Activated T-cell treated with anti-CD3 and anti-CD28 coated beads, Interleukin-2, amount 50 U/mL, for 1 hour (primary cell): ENCODE measurements around the gene LONP2.
"Not testable (repeated sequence)": the region's sequence is repeated elsewhere in the genome, so short reads cannot be mapped to it uniquely, and the experiment has no call there.

ENCODE experiments used
- DNase-seq: peaks from one replicate; pipeline ENCODE4 v3.0.0-alpha.2; 2020

The LONP2 gene

DNA sequence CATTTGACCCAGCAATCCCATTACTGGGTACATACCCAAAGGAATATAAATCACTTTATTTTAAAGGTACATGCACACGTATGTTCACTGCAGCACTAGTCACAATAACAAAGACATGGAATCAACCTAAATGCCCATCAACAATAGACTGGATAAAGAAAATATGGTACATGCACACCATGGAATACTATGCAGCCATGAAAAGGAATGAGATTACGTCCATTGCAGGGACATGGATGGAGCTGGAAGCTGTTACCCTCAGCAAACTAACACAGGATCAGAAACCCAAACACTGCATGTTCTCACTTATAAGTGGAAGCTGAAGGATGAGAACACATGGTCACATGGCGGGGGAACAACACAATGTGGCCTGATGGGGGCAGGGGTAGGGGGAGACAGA, 4.0 kb upstream of the LONP2 start:
- DNase-seq, result not testable (repeated sequence)

GRCh38 chr16:48244863-48245195, 729 bp downstream of the LONP2 start:
- no peak for DNase-seq

GRCh38 chr16:48246066-48246465, 2.0 kb downstream of the LONP2 start:
- no peak for DNase-seq

DNA sequence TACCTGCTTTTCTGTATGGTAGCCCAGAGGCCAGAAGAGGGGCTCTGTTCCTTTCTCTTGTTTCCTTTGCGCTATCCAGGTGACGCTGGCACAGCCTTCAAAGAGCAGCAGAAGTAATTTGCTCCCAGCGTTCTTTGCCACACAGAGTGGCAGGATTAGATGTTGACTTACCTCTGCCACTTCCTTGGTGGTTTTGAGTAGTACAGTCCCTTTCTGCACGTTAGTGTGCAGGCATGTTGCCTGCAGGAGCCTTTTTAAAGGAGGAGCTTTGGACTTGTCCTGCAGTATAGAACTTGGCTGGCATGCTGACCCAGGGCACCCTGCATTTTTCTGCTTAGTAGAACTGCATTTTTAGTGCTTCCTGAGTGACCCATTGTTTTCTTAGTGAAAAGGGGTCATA, 3.2 kb downstream of the LONP2 start, which contains the start of gene ABCC11:
TSS of gene ABCC11 (minus strand) at position 229 of the 400 bp plus-strand sequence. CDS start 15,618 bp downstream, outside the sequence.
- no peak for DNase-seq

- no peak for DNase-seq
Measured at GRCh38 chr16:48250520-48251278, 6.6 kb downstream of the LONP2 start.

DNA sequence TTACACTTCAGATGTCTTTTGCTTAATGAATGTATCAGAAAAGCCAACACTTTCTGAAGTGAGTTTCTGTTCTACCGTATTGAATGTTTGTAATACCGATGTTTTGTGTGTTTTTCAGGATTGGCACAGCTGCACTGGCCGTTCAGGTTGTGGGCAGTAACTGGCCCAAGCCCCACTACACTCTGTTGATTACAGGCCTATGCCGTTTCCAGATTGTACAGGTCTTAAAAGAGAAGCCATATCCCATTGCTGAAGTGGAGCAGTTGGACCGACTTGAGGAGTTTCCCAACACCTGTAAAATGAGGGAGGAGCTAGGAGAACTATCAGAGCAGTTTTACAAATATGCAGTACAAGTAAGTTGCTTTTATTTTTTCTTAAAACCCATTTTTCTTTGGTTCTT, 7.9 kb downstream of the LONP2 start:
- DNase-seq, result no peak

DNA sequence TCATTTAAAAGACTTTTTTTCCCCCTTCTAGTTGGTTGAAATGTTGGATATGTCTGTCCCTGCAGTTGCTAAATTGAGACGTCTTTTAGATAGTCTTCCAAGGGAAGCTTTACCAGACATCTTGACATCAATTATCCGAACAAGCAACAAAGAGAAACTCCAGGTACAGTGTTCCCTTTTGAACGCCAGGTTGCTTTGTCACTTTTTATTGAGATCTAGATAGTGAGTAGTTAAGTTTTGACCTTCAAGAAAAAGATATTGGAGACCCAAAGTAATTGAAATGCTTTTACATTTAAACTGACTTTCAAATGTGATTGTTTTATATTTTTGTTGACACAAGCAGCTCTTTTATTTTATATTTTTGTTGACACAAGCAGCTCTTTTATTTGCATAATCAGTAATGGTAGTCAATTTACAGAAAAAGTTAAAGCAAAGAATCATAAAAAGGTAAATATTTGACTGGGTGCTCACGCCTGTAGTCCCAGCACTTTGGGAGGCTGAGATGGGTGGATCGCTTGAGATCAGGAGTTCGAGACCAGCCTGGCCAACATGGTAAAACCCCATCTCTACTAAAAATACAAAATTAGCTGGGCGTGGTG, 12.6 kb downstream of the LONP2 start:
- no peak for DNase-seq

GRCh38 chr16:48261569-48261968, 17.5 kb downstream of the LONP2 start:
- no peak for DNase-seq

DNA sequence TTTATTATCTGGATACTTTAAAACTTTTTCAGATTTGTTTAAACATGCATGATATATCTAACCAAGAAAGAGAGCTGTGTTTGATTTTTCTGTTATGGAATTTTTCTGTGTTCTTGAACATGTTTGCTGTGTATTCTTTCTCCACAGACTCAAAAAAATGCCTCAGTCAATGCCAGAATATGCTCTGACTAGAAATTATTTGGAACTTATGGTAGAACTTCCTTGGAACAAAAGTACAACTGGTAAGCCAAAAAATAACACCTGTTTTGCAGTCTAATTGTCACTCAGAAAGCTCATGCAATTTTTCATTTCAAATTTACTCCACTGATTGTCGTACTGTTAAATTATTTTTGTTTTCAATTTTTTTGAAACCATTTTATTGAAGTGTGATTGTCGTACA, 18.5 kb downstream of the LONP2 start:
- no peak for DNase-seq

DNA sequence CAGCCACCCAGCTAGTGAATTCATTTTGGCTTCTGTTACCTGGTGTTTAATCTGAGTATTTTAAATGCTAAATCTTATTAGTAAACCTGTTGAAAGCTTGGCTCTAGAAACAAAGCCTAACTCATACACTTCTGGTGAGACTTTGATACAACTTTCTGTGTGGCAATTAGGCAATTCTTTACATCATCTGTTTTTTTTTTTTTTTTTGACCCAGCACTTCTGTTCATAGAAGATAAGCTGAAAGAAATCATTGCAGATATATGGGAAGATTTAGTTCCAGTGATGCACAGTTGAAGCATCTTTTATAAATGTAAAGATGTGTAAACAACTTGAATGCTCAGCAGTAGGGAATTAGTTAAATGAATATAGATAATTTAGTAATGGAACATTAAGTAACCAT, 24.9 kb downstream of the LONP2 start:
- no peak for DNase-seq

- no peak for DNase-seq
Measured at GRCh38 chr16:48271728-48272127, 27.6 kb downstream of the LONP2 start.

DNA sequence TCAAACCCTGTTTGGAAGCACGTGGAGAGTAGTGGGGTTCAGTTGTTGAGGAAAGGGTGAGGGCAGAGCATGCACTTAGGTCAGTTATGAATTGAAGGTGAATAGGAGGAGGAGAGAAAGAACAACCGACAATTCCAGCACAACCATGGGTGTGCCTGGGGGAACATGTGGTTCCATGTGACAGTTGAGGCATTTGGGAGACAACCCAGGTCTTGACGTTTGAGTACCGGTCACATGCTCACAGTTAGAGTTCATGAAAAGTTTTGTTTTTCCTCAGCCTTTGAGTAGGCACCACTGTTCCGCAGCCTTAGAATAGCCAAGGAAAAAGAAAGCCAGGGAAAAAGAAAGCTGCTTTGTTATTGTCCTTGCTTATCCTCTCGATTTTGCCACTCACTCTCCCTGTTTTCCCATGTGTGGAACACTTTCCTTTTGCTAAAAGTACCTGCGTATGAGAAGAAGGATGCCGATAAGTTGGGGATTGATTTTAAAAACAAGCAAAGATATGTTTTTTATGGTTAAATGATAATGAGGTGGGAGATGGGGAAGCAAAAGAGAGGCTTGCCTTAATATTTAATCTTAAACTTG, 28.8 kb downstream of the LONP2 start:
- no peak for DNase-seq

GRCh38 chr16:48274476-48274875, 30.4 kb downstream of the LONP2 start:
- no peak for DNase-seq

GRCh38 chr16:48276102-48276501, 32.0 kb downstream of the LONP2 start:
- DNase-seq, result no peak

DNA sequence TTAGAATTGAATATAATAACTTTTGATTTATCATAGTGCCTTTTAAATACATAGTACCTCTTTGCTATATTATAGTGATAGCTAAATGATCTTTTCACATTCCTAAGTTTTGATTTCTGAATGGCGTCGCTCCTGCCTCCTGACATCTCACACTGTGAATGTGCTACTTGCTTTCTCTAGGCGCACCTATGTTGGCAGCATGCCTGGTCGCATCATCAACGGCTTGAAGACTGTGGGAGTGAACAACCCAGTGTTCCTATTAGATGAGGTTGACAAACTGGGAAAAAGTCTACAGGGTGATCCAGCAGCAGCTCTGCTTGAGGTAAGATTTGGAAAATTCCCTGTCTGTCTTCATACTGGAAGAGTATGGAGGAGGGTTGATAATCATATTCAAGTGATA, 33.1 kb downstream of the LONP2 start:
- DNase-seq, result no peak

DNA sequence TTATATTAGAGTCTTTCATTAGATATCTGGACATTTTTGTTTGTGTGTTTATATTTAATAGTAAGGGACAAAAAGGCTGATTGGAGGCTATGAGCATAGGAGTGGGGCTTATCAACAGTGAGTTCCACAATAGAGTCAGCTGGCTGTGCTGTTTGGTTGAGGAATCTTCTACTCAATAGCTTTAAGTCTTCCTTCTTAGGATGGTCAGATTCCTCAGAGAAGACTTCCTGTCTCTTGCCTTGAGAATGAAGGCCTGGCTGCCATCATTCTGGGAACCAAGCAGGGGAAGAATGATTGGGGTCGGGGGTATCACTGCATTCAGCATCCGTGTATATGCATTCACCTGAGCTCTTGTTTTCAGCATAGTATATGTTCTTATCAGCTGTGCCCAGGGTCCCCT, 35.1 kb downstream of the LONP2 start:
- DNase-seq, result no peak

DNA sequence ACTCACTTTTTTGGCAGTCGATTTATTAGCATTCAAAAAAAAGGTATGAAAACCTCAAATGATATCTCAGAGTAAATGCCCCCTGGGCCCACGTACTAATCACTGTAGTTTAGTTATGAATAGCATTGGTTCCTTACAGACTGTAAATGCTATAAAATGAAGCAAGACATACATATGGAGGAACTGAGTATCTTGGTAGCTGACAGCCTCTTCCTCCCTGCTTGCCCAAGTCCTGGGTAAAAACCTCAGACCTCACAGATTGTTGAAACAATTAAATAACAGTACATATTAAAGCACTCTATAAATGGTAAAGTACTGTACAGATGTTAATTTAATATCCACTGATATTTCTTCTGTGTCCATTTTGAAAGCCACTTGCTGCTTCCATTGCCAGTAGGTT, 36.4 kb downstream of the LONP2 start:
- DNase-seq, result no peak

GRCh38 chr16:48282636-48283263, 38.6 kb downstream of the LONP2 start:
- no peak for DNase-seq

DNA sequence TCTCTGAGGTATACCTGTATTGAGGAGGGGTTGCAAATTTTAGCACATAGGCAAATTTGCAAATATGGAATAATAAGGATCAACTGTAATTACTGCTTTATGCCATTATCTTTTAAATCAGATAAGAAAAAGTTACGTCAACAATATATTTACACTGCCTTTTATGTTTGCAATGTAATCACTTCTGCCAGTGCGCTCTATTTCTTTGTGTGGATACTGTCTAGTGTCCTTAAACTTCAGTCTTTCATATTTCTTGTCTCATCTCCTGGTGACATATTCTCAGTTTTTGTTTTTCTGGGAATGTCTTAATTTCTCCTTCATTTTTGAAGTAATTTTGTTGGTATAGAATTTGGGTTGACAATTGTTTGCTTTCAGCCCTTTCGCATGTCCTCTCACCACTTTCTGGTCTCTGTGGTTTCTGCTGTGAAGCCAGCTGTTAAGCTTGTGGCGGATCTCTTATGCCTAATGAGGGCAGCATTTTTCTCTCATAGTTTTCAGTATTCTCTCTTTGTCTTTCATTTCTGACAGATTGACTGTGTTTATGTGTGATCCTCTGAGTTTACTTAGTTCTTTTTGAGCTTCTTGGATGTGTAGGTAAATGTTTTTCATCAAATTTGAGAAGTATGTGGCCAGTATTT, 40.8 kb downstream of the LONP2 start:
- no peak for DNase-seq

- DNase-seq, result no peak
Measured at GRCh38 chr16:48287239-48287638, 43.1 kb downstream of the LONP2 start.

- DNase-seq, result no peak
Measured at GRCh38 chr16:48291303-48291702, 47.2 kb downstream of the LONP2 start.

DNA sequence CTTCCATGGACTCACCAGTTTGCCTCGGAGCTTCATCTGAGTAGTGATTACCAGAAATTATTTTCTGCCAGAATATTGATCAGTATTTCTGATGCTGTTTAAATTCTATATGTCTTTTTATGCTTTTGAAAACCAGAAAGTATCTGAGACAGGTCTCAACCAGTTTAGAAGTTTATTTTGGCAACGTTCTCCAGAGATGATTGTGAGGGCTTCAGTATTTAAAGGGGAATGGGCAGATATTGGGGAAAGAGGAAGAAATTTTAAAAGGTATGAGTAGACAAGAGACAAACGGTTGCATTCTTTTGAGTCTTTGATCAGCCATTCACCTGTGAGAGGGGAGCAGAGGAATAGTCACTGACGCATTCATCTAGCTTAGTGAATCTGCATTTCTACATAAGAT, 47.7 kb downstream of the LONP2 start:
- no peak for DNase-seq

DNA sequence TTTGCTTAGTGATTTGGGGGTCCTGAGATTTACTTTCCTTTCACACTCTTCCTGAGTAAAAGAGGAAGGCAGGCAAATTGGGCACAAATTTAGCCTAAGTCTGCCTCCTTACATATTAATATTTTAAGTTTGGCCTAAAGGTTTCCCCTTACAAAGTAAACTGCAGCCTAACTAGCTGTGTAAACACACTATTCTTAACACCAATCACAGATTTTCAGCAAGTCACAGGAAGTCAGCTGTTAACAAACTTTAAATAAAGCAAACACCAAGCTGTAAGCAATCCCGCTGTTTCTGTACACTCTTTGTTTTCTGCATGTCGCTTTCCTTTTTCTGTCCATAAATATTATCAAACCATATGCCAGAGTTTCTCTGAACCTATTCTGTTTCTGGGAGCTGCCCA, 48.4 kb downstream of the LONP2 start:
- DNase-seq, result no peak

- DNase-seq, result no peak
Measured at GRCh38 chr16:48294724-48295123, 50.6 kb downstream of the LONP2 start.
